ENCODE data around the gene CTBS. TPM values are rescaled to one million over a fixed set of nuclear protein-coding genes. Genes with fewer than 3 reads are reported as not detected.
"Not testable (repeated sequence)": the region's sequence is repeated elsewhere in the genome, so short reads cannot be mapped to it uniquely, and the experiment has no call there.

The CTBS gene
- total RNA-seq, 2 experiments from 2014 or later = 13.6 to 18.7 TPM

GRCh38 chr1:84603941-84604830 is 29.9 kb upstream of the CTBS start:
- Mint-ChIP-seq H3K27me3 (no peaks in the 10 kb centered on the region), H3K36me3 (peaks cover 21% of the 10 kb centered on the region), H3K9me3 (ENCODE audit: low read depth) (peaks cover 17% of the 10 kb centered on the region), H3K27ac (no peak overlapping the region), H3K4me1 (peaks cover 8% of the 10 kb centered on the region), H3K4me3 (no peak overlapping the region)
- ATAC-seq (no peak), DNase-seq (no peak)
- CTCF ChIA-PET = interaction anchor here (0.7 to 1.3 kb wide), 2 partner anchors 177 to 341 kb away, joined by 3 to 4 read pairs; no protein-coding TSS in a partner anchor

- H3K4me3 Mint-ChIP-seq = no peak overlapping the region
- H3K9me3 Mint-ChIP-seq (ENCODE audit: low read depth) = peaks cover 17% of the 10 kb centered on the region
- no peaks in the 10 kb centered on the region for H3K27me3 Mint-ChIP-seq
- H3K36me3 Mint-ChIP-seq = peaks cover 21% of the 10 kb centered on the region
- H3K27ac Mint-ChIP-seq = no peak overlapping the region
- CTCF ChIA-PET = interaction anchor here (0.9 to 1.3 kb wide), 2 partner anchors 17 to 342 kb away, joined by 3 to 4 read pairs; no protein-coding TSS in a partner anchor
- H3K4me1 Mint-ChIP-seq = peaks cover 16% of the 10 kb centered on the region
- no peak for DNase-seq
- ATAC-seq = no peak
Measured at GRCh38 chr1:84603223-84603622, 29.0 kb upstream of the CTBS start.

- DNase-seq (no peak), ATAC-seq (no peak)
- Mint-ChIP-seq H3K4me3 (no peak overlapping the region), H3K27ac (no peak overlapping the region), H3K36me3 (peaks cover 12% of the 10 kb centered on the region), H3K4me1 (peaks cover 16% of the 10 kb centered on the region), H3K27me3 (no peaks in the 10 kb centered on the region), H3K9me3 (ENCODE audit: low read depth) (peaks cover 10% of the 10 kb centered on the region)
- CTCF ChIA-PET = no interaction called here
Measured at GRCh38 chr1:84600796-84601195, 26.6 kb upstream of the CTBS start.

GRCh38 chr1:84598846-84599741 is 24.9 kb upstream of the CTBS start:
- Mint-ChIP-seq H3K4me1 (peaks cover 16% of the 10 kb centered on the region), H3K27me3 (no peaks in the 10 kb centered on the region), H3K4me3 (no peak overlapping the region), H3K36me3 (peaks cover 5% of the 10 kb centered on the region), H3K27ac (peak overlapping the region; percentile 41), H3K9me3 (ENCODE audit: low read depth) (peaks cover 1% of the 10 kb centered on the region)
- DNase-seq (no peak), ATAC-seq (peak; percentile 42)
- CTCF ChIA-PET = interaction anchor here (1.0 kb wide), 1 partner anchor 21 kb away, joined by 3 read pairs; no protein-coding TSS in a partner anchor

- ATAC-seq (no peak), DNase-seq (no peak)
- Mint-ChIP-seq H3K27ac (no peak overlapping the region), H3K36me3 (peaks cover 6% of the 10 kb centered on the region), H3K4me3 (no peak overlapping the region), H3K9me3 (ENCODE audit: low read depth) (no peaks in the 10 kb centered on the region), H3K4me1 (peaks cover 16% of the 10 kb centered on the region), H3K27me3 (no peaks in the 10 kb centered on the region)
- CTCF ChIA-PET = no interaction called here
Measured at GRCh38 chr1:84598418-84598817, 24.2 kb upstream of the CTBS start.

GRCh38 chr1:84597011-84597410 is 22.8 kb upstream of the CTBS start:
- Mint-ChIP-seq H3K36me3 (peaks cover 6% of the 10 kb centered on the region), H3K4me3 (no peak overlapping the region), H3K4me1 (peaks cover 16% of the 10 kb centered on the region), H3K27ac (no peak overlapping the region), H3K27me3 (no peaks in the 10 kb centered on the region), H3K9me3 (ENCODE audit: low read depth) (no peaks in the 10 kb centered on the region)
- no peak for ATAC-seq
- CTCF ChIA-PET = no interaction called here
- DNase-seq = no peak

GRCh38 chr1:84594959-84595358 is 20.7 kb upstream of the CTBS start:
- DNase-seq, CTCF ChIA-PET: not testable (repeated sequence)

GRCh38 chr1:84587099-84587498 is 12.9 kb upstream of the CTBS start:
- CTCF ChIA-PET = interaction anchor here (1.3 kb wide), 1 partner anchor 126 kb away, joined by 3 read pairs; no protein-coding TSS in a partner anchor
- Mint-ChIP-seq H3K27ac (no peak overlapping the region), H3K36me3 (peaks cover 10% of the 10 kb centered on the region), H3K9me3 (ENCODE audit: low read depth) (peaks cover 5% of the 10 kb centered on the region), H3K4me1 (peaks cover 1% of the 10 kb centered on the region), H3K27me3 (peaks cover 4% of the 10 kb centered on the region), H3K4me3 (no peak overlapping the region)
- ATAC-seq = no peak
- DNase-seq = no peak

More at GRCh38 chr1:84594959-84595358, 20.7 kb upstream of the CTBS start:
- not testable (repeated sequence) for ATAC-seq; H3K36me3 Mint-ChIP-seq; H3K27me3 Mint-ChIP-seq; H3K27ac Mint-ChIP-seq; H3K9me3 Mint-ChIP-seq (ENCODE audit: low read depth); H3K4me3 Mint-ChIP-seq
- H3K4me1 Mint-ChIP-seq = peaks cover 16% of the 10 kb centered on the region

- Mint-ChIP-seq H3K27ac (no peak overlapping the region), H3K4me1 (peaks cover 1% of the 10 kb centered on the region), H3K27me3 (no peaks in the 10 kb centered on the region), H3K4me3 (no peak overlapping the region), H3K36me3 (peaks cover 10% of the 10 kb centered on the region), H3K9me3 (ENCODE audit: low read depth) (peaks cover 5% of the 10 kb centered on the region)
- DNase-seq (no peak), ATAC-seq (no peak)
- CTCF ChIA-PET = no interaction called here
Measured at GRCh38 chr1:84585803-84586202, 11.6 kb upstream of the CTBS start.

- Mint-ChIP-seq H3K4me1 (peaks cover 1% of the 10 kb centered on the region), H3K27ac (no peak overlapping the region), H3K4me3 (no peak overlapping the region), H3K27me3 (no peaks in the 10 kb centered on the region), H3K9me3 (ENCODE audit: low read depth) (peaks cover 5% of the 10 kb centered on the region), H3K36me3 (peaks cover 10% of the 10 kb centered on the region)
- DNase-seq = no peak
- CTCF ChIA-PET = interaction anchor here (1.3 to 1.4 kb wide), 4 partner anchors 36 to 724 kb away, joined by 3 to 4 read pairs (median 3); no protein-coding TSS in a partner anchor
- no peak for ATAC-seq
Measured at GRCh38 chr1:84584126-84584525, 9.9 kb upstream of the CTBS start.

GRCh38 chr1:84583648-84584047 is 9.4 kb upstream of the CTBS start:
- DNase-seq (no peak), ATAC-seq (no peak)
- CTCF ChIA-PET = interaction anchor here (1.3 kb wide), 2 partner anchors 189 to 724 kb away, joined by 3 read pairs; no protein-coding TSS in a partner anchor
- Mint-ChIP-seq H3K36me3 (peaks cover 10% of the 10 kb centered on the region), H3K27me3 (no peaks in the 10 kb centered on the region), H3K9me3 (ENCODE audit: low read depth) (peaks cover 5% of the 10 kb centered on the region), H3K4me1 (peaks cover 1% of the 10 kb centered on the region), H3K4me3 (no peak overlapping the region), H3K27ac (no peak overlapping the region)

- H3K4me1 Mint-ChIP-seq = peaks cover 1% of the 10 kb centered on the region
- no peak for ATAC-seq
- no peak overlapping the region for H3K4me3 Mint-ChIP-seq
- peaks cover 5% of the 10 kb centered on the region for H3K9me3 Mint-ChIP-seq (ENCODE audit: low read depth)
- CTCF ChIA-PET = interaction anchor here (1.3 kb wide), 1 partner anchor 8 kb away, joined by 3 read pairs; no protein-coding TSS in a partner anchor
- no peak overlapping the region for H3K27ac Mint-ChIP-seq
- no peaks in the 10 kb centered on the region for H3K27me3 Mint-ChIP-seq
- no peak for DNase-seq
- H3K36me3 Mint-ChIP-seq = peaks cover 10% of the 10 kb centered on the region
Measured at GRCh38 chr1:84582802-84583587, 8.8 kb upstream of the CTBS start.

All from activated CD8-positive, alpha-beta memory T cell treated with anti-CD3 and anti-CD28 coated beads, Interleukin-2, amount 10 ng/mL, durations not matched to agents 7 days and 5 days (primary cell).